Fibroblast of lung (primary cell): ENCODE data around the gene NCOA1.

Experiments
- CTCF ChIP-seq, 2 donors: IDR thresholded peaks in 1 of 2; conservative IDR thresholded peaks in 1 of 2; 1 replicate in 1 of 2; 2 replicates in 1 of 2; pipeline ENCODE4 v1.5.1; 2011 to 2012; ENCODE audit warnings: low read length in 2 of 2, control low read depth in 1 of 2, inconsistent platforms in 1 of 2, low read depth in 1 of 2, mild to moderate bottlenecking in 1 of 2
- EZH2 ChIP-seq: IDR thresholded peaks from 2 replicates; pipeline ENCODE4 v1.5.1; 2012; ENCODE audit warnings: low read length, control low read depth, mild to moderate bottlenecking; ENCODE audit errors: missing control alignments

GRCh38 chr2:24579053-24579803 lies 88.2 kb downstream of the NCOA1 start:
- TF ChIP-seq CTCF (conservative IDR thresholded peaks at IDR 0.05 in 1 of 2, IDR thresholded peaks at IDR 0.05 in 1 of 2; ENCODE audit: low read depth in 1 of 2, low read length in 2 of 2) (no peak), EZH2 (no peak)
